IMR-90 (cell line): ENCODE data around the gene GMPPA.

Experiments used
- CEBPB ChIP-seq: IDR thresholded peaks from 2 replicates; pipeline ENCODE4 v1.6.1; 2012; ENCODE audit warnings: low read depth, low read length, improper control_type of control experiment
- MXI1 ChIP-seq: IDR thresholded peaks from 2 replicates; pipeline ENCODE4 v1.6.1; 2012; ENCODE audit warnings: low read depth, mild to moderate bottlenecking, low read length, moderate library complexity, borderline replicate concordance
- POLR2A ChIP-seq: IDR thresholded peaks from 2 replicates; pipeline ENCODE4 v1.6.1; 2012; ENCODE audit warnings: mild to moderate bottlenecking, low read depth, low read length
- SMC3 ChIP-seq: fragments of 150-350 bp; IDR thresholded peaks from 2 replicates; pipeline ENCODE4 v1.6.1; 2016; ENCODE audit warnings: low read depth, mild to moderate bottlenecking, antibody characterized with exemption, low read length, moderate library complexity
- TF ChIP-seq, protein P1 (sequence below): conservative IDR thresholded peaks from 2 replicates; pipeline ENCODE4 v1.5.1; 2012; ENCODE audit warnings: mild to moderate bottlenecking, low read depth, low read length, improper control_type of control experiment

DNA sequence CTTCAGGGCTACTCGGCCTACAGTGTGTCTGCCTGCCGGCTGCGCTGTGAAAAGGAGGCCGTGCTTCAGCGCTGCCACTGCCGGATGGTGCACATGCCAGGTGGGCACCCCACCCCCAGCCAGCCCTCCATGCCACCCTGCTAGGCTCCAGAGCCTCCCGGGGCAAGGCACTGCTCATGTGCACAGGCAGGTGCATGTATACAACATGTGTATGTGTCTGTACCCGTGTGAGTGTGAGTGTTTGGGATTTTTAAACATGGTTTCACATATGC, 33.6 kb downstream of the GMPPA start:
- TF ChIP-seq, protein P1, sequence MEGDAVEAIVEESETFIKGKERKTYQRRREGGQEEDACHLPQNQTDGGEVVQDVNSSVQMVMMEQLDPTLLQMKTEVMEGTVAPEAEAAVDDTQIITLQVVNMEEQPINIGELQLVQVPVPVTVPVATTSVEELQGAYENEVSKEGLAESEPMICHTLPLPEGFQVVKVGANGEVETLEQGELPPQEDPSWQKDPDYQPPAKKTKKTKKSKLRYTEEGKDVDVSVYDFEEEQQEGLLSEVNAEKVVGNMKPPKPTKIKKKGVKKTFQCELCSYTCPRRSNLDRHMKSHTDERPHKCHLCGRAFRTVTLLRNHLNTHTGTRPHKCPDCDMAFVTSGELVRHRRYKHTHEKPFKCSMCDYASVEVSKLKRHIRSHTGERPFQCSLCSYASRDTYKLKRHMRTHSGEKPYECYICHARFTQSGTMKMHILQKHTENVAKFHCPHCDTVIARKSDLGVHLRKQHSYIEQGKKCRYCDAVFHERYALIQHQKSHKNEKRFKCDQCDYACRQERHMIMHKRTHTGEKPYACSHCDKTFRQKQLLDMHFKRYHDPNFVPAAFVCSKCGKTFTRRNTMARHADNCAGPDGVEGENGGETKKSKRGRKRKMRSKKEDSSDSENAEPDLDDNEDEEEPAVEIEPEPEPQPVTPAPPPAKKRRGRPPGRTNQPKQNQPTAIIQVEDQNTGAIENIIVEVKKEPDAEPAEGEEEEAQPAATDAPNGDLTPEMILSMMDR = no peak
- no peak for TF ChIP-seq MXI1
- TF ChIP-seq POLR2A = no peak
- no peak for TF ChIP-seq SMC3
- TF ChIP-seq CEBPB = no peak
